ENCODE measurements around the gene GLRA1.
A peak's percentile ranks its signal among the peaks of the same experiment; 100 is the strongest.

GLRA1 gene

GRCh38 chr5:151829370-151829769 is 95.3 kb downstream of the GLRA1 start:
- TF ChIP-seq GATA3 (IDR thresholded peaks at IDR 0.05; ENCODE audit: low read depth, low read length), result no peak
- TF ChIP-seq GATA2 (IDR thresholded peaks at IDR 0.05; ENCODE audit: low read depth, low read length), result no peak

GRCh38 chr5:151825445-151825844 is 99.2 kb downstream of the GLRA1 start:
- peak; percentile 76 for TF ChIP-seq GATA2 (IDR thresholded peaks at IDR 0.05; ENCODE audit: low read depth, low read length)
- TF ChIP-seq GATA3 (IDR thresholded peaks at IDR 0.05; ENCODE audit: low read depth, low read length), result 0 out of 2 replicates have a peak, but pooled peaks have one; percentile 38

GRCh38 chr5:151822141-151822540 is 102.5 kb downstream of the GLRA1 start:
- TF ChIP-seq GATA2 (IDR thresholded peaks at IDR 0.05; ENCODE audit: low read depth, low read length), result no peak
- TF ChIP-seq GATA3 (IDR thresholded peaks at IDR 0.05; ENCODE audit: low read depth, low read length), result no peak

GRCh38 chr5:151820903-151821302 is 103.7 kb downstream of the GLRA1 start:
- TF ChIP-seq GATA2 (IDR thresholded peaks at IDR 0.05; ENCODE audit: low read depth, low read length) (no peak), GATA3 (IDR thresholded peaks at IDR 0.05; ENCODE audit: low read depth, low read length) (no peak)

- TF ChIP-seq GATA2 (IDR thresholded peaks at IDR 0.05; ENCODE audit: low read depth, low read length), result no peak
- TF ChIP-seq GATA3 (IDR thresholded peaks at IDR 0.05; ENCODE audit: low read depth, low read length), result no peak
These were observed 104.4 kb downstream of the GLRA1 start for GRCh38 chr5:151820271-151820670.

- TF ChIP-seq GATA2 (IDR thresholded peaks at IDR 0.05; ENCODE audit: low read depth, low read length), result no peak
- no peak for TF ChIP-seq GATA3 (IDR thresholded peaks at IDR 0.05; ENCODE audit: low read depth, low read length)
These were observed 104.8 kb downstream of the GLRA1 start for GRCh38 chr5:151819830-151820229.

- TF ChIP-seq GATA2 (IDR thresholded peaks at IDR 0.05; ENCODE audit: low read depth, low read length) (no peak), GATA3 (IDR thresholded peaks at IDR 0.05; ENCODE audit: low read depth, low read length) (no peak)
These were observed 109.6 kb downstream of the GLRA1 start for GRCh38 chr5:151815051-151815450.

- TF ChIP-seq GATA2 (IDR thresholded peaks at IDR 0.05; ENCODE audit: low read depth, low read length) (no peak), GATA3 (IDR thresholded peaks at IDR 0.05; ENCODE audit: low read depth, low read length) (no peak)
These were observed 111.8 kb downstream of the GLRA1 start for GRCh38 chr5:151812757-151813309.

- TF ChIP-seq GATA2 (IDR thresholded peaks at IDR 0.05; ENCODE audit: low read depth, low read length), result no peak
- no peak for TF ChIP-seq GATA3 (IDR thresholded peaks at IDR 0.05; ENCODE audit: low read depth, low read length)
These were observed 112.9 kb downstream of the GLRA1 start for GRCh38 chr5:151811593-151812321.

- TF ChIP-seq GATA2 (IDR thresholded peaks at IDR 0.05; ENCODE audit: low read depth, low read length) (no peak), GATA3 (IDR thresholded peaks at IDR 0.05; ENCODE audit: low read depth, low read length) (no peak)
These were observed 113.8 kb downstream of the GLRA1 start for GRCh38 chr5:151810897-151811296.

GRCh38 chr5:151810449-151810848 is 114.2 kb downstream of the GLRA1 start:
- no peak for TF ChIP-seq GATA3 (IDR thresholded peaks at IDR 0.05; ENCODE audit: low read depth, low read length)
- TF ChIP-seq GATA2 (IDR thresholded peaks at IDR 0.05; ENCODE audit: low read depth, low read length), result no peak

GRCh38 chr5:151808451-151809169 is 116.0 kb downstream of the GLRA1 start:
- TF ChIP-seq GATA2 (IDR thresholded peaks at IDR 0.05; ENCODE audit: low read depth, low read length) (no peak), GATA3 (IDR thresholded peaks at IDR 0.05; ENCODE audit: low read depth, low read length) (no peak)

- TF ChIP-seq GATA2 (IDR thresholded peaks at IDR 0.05; ENCODE audit: low read depth, low read length) (no peak), GATA3 (IDR thresholded peaks at IDR 0.05; ENCODE audit: low read depth, low read length) (no peak)
These were observed 119.0 kb downstream of the GLRA1 start for GRCh38 chr5:151805414-151806223.

GRCh38 chr5:151800532-151800931 is 124.1 kb downstream of the GLRA1 start:
- no peak for TF ChIP-seq GATA3 (IDR thresholded peaks at IDR 0.05; ENCODE audit: low read depth, low read length)
- TF ChIP-seq GATA2 (IDR thresholded peaks at IDR 0.05; ENCODE audit: low read depth, low read length), result no peak
